ENCODE measurements around the gene NVL.
A peak's percentile ranks its signal among the peaks of the same experiment; 100 is the strongest.
"Not testable (repeated sequence)": the region's sequence is repeated elsewhere in the genome, so short reads cannot be mapped to it uniquely, and the experiment has no call there.

Gene NVL

DNA sequence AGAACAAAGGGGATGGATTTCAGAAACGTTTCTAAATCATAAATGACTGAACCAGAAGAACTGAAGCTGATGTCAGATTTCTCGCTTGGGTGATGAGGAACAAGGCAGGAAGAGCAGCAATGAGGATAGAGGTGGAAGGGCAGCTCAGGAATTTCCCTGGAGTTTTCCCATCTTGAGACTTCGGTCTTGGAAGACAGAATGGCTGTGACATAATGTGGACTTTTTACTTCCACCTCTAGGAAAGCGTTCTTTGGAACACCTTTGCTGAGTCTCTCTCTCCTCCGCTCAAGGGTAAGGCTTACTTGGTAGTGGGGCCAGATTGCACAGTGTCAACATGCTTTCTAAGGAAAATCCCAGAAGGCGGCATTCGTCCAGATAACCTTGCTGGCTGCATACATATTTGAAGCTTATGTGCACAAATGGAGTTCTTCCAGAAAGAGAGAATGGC, 110.3 kb downstream of the NVL start:
- no peaks in the 10 kb centered on the region for H3K9me3 Mint-ChIP-seq
- intact Hi-C loops (cut with micrococcal nuclease): loop anchor here (5.0 kb wide), 1 partner anchor 32 kb away; no protein-coding TSS in a partner anchor
- H3K36me3 Mint-ChIP-seq (ENCODE audit: low read depth): no peaks in the 10 kb centered on the region
- no peak overlapping the region for H3K4me3 Mint-ChIP-seq
- H3K4me1 Mint-ChIP-seq (ENCODE audit: low read depth): peaks cover 35% of the 10 kb centered on the region
- no peaks in the 10 kb centered on the region for H3K27me3 Mint-ChIP-seq
- H3K27ac Mint-ChIP-seq: peak overlapping the region; percentile 90

DNA sequence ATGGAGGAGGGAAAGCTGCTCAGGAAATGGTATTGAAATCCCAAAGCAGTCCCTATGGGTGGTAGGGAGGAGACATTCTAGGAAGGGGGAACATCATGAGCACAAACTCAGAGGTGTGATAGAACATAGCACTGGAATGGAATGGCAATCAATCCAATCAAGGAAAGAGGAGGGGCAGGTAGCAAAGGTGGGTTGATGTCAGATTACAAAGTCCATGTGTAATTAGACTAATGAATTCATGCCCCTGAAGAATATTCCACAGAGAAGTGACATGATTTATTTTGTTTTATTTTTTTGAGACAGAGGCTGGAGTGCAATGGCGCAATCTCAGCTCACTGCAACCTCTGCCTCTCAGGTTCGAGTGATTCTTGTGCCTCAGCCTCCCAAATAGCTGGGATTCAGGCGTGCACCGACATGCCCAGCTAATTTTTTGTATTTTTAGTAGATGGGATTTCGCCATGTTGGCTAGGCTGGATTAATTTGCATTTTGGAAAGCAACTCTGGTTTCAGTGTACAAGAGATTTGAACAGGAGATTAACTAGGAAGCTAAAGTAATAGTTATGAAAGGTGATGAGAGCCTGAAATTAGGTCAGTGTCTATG, 110.9 kb downstream of the NVL start:
- H3K36me3 Mint-ChIP-seq (ENCODE audit: low read depth): no peaks in the 10 kb centered on the region
- H3K4me3 Mint-ChIP-seq: no peak overlapping the region
- no peaks in the 10 kb centered on the region for H3K9me3 Mint-ChIP-seq
- H3K27me3 Mint-ChIP-seq: no peaks in the 10 kb centered on the region
- intact Hi-C loops (cut with micrococcal nuclease): no loop called here
- peaks cover 36% of the 10 kb centered on the region for H3K4me1 Mint-ChIP-seq (ENCODE audit: low read depth)
- peak overlapping the region; percentile 90 for H3K27ac Mint-ChIP-seq

DNA sequence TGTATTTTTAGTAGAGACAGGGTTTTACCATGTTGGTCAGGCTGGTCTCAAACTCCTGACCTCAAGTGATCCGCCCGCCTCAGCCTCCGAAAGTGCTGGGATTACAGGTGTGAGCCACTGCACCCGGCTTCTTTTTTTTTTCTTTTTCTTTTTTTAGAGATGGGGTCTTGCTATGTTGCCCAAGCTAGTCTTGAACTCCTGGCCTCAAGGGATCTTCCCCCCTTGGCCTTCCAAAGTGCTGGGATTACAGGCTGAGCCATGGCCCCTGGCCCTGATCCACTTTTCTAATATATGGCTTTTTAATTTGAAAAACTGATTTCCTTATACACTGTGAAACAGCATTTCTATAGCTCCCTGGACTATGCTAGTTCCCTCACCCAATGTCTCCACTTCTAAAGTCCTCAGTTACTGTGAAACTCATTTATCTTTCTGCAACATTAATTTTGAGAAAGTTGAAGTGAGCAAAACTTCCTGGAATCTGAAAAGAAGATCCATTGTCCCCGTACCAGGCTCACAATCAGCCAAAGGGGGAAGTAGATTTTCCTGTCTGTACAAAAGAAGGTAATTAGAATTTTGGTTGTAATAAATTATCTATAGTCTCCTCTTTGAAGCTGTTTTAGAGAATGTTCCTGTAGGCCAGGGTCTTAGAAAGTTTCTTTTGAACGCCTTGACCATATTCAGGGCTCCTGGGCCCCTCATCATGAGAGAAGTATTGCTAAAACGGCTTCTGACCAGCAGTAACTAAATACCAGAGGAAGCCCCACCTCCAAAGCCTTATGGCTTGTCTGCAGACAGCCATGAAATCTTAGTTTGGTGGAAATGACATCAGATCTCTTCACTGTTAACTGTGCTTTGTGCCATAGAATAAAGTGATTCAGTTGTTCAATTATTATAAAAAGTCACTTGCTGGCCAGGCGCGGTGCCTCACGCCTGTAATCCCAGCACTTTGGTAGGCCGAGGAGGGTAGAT, 112.0 kb downstream of the NVL start:
- Mint-ChIP-seq H3K9me3 (no peaks in the 10 kb centered on the region), H3K27ac (peak overlapping the region; percentile 90), H3K4me3 (no peak overlapping the region), H3K27me3 (no peaks in the 10 kb centered on the region), H3K36me3 (ENCODE audit: low read depth) (no peaks in the 10 kb centered on the region), H3K4me1 (ENCODE audit: low read depth) (peaks cover 41% of the 10 kb centered on the region)
- intact Hi-C loops (cut with micrococcal nuclease): no loop called here

- intact Hi-C loops (cut with micrococcal nuclease): no loop called here
- Mint-ChIP-seq H3K4me1 (ENCODE audit: low read depth) (peaks cover 51% of the 10 kb centered on the region), H3K27ac (peak overlapping the region; percentile 90), H3K27me3 (no peaks in the 10 kb centered on the region), H3K9me3 (no peaks in the 10 kb centered on the region), H3K4me3 (no peak overlapping the region), H3K36me3 (ENCODE audit: low read depth) (no peaks in the 10 kb centered on the region)
These were observed 113.6 kb downstream of the NVL start for GRCh38 chr1:224216382-224216781.

GRCh38 chr1:224213438-224214119, 116.4 kb downstream of the NVL start:
- Mint-ChIP-seq H3K4me3 (no peak overlapping the region), H3K9me3 (no peaks in the 10 kb centered on the region), H3K4me1 (ENCODE audit: low read depth) (peaks cover 64% of the 10 kb centered on the region), H3K27ac (peak overlapping the region; percentile 62), H3K27me3 (no peaks in the 10 kb centered on the region), H3K36me3 (ENCODE audit: low read depth) (peaks cover 6% of the 10 kb centered on the region)
- intact Hi-C loops (cut with micrococcal nuclease): no loop called here

GRCh38 chr1:224212618-224213061, 117.3 kb downstream of the NVL start:
- no peaks in the 10 kb centered on the region for H3K9me3 Mint-ChIP-seq
- H3K27ac Mint-ChIP-seq: peak overlapping the region; percentile 62
- intact Hi-C loops (cut with micrococcal nuclease): no loop called here
- no peak overlapping the region for H3K4me3 Mint-ChIP-seq
- H3K4me1 Mint-ChIP-seq (ENCODE audit: low read depth): peaks cover 62% of the 10 kb centered on the region
- no peaks in the 10 kb centered on the region for H3K27me3 Mint-ChIP-seq
- peaks cover 12% of the 10 kb centered on the region for H3K36me3 Mint-ChIP-seq (ENCODE audit: low read depth)

DNA sequence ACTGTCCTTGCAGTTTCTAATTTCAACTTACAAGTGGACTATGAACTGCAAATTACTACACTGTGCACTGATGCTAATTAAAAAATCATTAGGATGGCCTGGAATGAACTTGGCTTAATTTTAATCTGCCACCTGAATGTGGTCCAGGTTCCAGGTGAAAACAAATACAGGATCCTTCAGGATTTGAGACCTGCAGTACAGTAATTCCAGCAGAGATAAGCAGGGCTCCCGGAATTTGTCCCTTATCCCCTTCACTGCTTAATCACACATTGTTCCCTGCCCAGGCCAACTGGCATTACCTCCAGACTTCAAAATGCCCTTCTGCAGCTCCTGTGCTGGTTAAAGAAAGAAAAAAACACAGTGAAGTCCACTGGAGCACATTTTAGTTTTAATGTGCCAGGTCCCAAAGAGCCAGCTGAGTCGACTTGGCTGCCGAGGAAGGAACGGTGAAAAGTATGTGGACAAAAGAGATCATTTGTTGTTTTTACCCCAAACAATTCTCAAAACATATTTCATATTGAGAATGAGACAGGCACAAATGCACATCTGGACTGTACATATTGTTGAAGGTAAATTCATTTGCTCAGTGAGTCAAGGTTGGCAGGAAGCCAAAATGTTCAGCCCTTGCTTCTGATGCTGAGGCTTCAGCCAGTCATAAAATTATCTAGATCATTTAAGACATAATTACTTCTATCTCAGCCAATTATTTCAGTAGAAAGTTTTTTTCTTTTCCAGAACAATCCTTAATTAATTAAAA, 118.6 kb downstream of the NVL start:
- Mint-ChIP-seq H3K9me3 (no peaks in the 10 kb centered on the region), H3K4me1 (ENCODE audit: low read depth) (peaks cover 66% of the 10 kb centered on the region), H3K27me3 (no peaks in the 10 kb centered on the region), H3K4me3 (no peak overlapping the region), H3K36me3 (ENCODE audit: low read depth) (peaks cover 19% of the 10 kb centered on the region), H3K27ac (peak overlapping the region; percentile 68)
- intact Hi-C loops (cut with micrococcal nuclease): no loop called here

- H3K4me1 Mint-ChIP-seq (ENCODE audit: low read depth): peaks cover 79% of the 10 kb centered on the region
- intact Hi-C loops (cut with micrococcal nuclease); H3K27me3 Mint-ChIP-seq; H3K9me3 Mint-ChIP-seq: not testable (repeated sequence)
- peaks cover 37% of the 10 kb centered on the region for H3K36me3 Mint-ChIP-seq (ENCODE audit: low read depth)
- H3K27ac Mint-ChIP-seq: peak overlapping the region; percentile 93
- peak overlapping the region; percentile 62 for H3K4me3 Mint-ChIP-seq
These were observed 123.9 kb downstream of the NVL start for GRCh38 chr1:224205931-224206538.

DNA sequence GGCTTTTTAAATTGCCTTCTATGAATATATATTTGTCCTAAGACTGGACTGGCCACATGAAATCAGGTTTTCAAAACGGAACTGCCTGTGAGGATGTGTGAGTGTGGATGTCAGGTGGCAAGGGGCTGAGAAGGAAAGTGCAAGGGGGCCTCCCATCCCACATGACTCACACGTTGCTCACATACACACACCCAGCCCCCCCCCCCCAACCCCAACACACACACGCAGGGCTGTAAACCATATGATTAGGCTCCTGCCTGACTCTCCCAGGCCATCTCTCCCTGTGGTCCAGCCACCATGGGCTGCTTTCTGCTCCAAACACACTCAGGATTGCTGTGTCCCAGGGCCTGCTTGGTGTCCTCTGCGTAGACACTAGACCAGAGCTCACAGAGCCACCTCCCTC, 124.5 kb downstream of the NVL start:
- H3K4me1 Mint-ChIP-seq (ENCODE audit: low read depth): peaks cover 75% of the 10 kb centered on the region
- no peaks in the 10 kb centered on the region for H3K9me3 Mint-ChIP-seq
- peaks cover 43% of the 10 kb centered on the region for H3K36me3 Mint-ChIP-seq (ENCODE audit: low read depth)
- H3K27ac Mint-ChIP-seq: peak overlapping the region; percentile 93
- intact Hi-C loops (cut with micrococcal nuclease): no loop called here
- H3K27me3 Mint-ChIP-seq: no peaks in the 10 kb centered on the region
- H3K4me3 Mint-ChIP-seq: peak overlapping the region; percentile 62

DNA sequence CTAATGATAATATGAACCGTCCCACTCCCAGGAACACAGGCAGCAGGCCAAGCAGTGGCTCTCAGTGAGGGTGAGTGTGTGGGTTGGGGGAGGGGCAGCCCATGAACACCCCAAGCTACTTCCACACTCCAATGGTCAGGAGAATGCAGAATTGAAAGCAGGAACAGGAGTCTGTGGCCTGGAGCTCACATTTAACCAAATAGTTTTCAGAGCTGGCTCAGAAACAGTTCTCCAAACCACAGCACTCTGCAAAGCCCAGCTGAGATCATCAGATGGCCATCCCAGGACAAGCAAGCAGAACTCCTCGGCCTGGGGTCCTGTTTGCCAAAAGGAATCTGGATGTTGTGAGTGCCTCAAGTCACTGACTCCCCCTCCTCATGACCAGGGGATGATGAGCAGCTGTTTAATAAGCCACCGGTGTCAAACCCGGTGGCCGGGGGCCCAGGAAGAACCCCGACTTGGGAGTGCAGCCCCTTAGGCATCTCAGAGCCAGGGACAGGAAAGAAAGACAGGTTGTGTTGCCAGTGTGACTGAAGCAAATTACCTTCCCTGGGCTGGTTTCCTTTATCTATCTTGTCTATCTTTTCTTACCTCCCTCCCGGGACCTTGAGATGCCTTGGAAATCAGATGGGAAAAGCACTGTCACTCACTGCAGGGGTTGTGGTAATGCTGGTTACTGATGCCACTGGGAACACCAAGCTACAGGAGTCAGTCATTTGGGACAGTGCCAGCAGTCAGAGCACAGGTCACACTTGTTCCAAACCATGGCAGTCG, 126.5 kb downstream of the NVL start:
- H3K36me3 Mint-ChIP-seq (ENCODE audit: low read depth): peaks cover 55% of the 10 kb centered on the region
- peak overlapping the region; percentile 73 for H3K4me3 Mint-ChIP-seq
- H3K27me3 Mint-ChIP-seq: no peaks in the 10 kb centered on the region
- H3K4me1 Mint-ChIP-seq (ENCODE audit: low read depth): peaks cover 69% of the 10 kb centered on the region
- intact Hi-C loops (cut with micrococcal nuclease): no loop called here
- peak overlapping the region; percentile 93 for H3K27ac Mint-ChIP-seq
- no peaks in the 10 kb centered on the region for H3K9me3 Mint-ChIP-seq

GRCh38 chr1:224201853-224202252, 128.1 kb downstream of the NVL start:
- H3K27ac Mint-ChIP-seq: peak overlapping the region; percentile 47
- H3K9me3 Mint-ChIP-seq: no peaks in the 10 kb centered on the region
- no peaks in the 10 kb centered on the region for H3K27me3 Mint-ChIP-seq
- peaks cover 47% of the 10 kb centered on the region for H3K36me3 Mint-ChIP-seq (ENCODE audit: low read depth)
- H3K4me1 Mint-ChIP-seq (ENCODE audit: low read depth): peaks cover 66% of the 10 kb centered on the region
- no peak overlapping the region for H3K4me3 Mint-ChIP-seq
- intact Hi-C loops (cut with micrococcal nuclease): no loop called here

DNA sequence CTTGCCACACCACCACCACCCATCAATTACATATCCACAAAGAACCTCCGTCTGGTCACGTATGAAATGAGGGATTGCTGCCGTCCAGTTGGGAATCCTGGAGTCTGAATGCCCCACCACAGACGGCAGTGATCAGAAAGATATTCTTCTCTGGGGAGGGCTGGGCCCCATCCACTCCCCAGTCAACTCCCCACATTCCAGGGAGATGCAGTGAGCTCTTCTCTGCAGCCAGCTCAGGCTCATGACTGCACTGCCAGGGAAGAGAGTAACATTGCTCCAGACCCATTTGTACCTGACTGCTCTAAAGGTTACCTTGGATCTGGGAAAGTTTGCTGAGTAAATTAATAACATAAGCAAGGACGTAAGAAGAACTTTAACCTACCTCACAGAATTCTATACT, 128.6 kb downstream of the NVL start:
- H3K36me3 Mint-ChIP-seq (ENCODE audit: low read depth): peaks cover 47% of the 10 kb centered on the region
- H3K27ac Mint-ChIP-seq: peak overlapping the region; percentile 47
- H3K9me3 Mint-ChIP-seq: no peaks in the 10 kb centered on the region
- intact Hi-C loops (cut with micrococcal nuclease): no loop called here
- no peak overlapping the region for H3K4me3 Mint-ChIP-seq
- peaks cover 64% of the 10 kb centered on the region for H3K4me1 Mint-ChIP-seq (ENCODE audit: low read depth)
- H3K27me3 Mint-ChIP-seq: no peaks in the 10 kb centered on the region

Measured in dendritic cell treated with granulocyte-macrophage colony-stimulating factor and Interleukin-4, amounts not matched to agents 40 ng/mL and 50 ng/mL, for 4 days (primary cell).